SK-N-MC (cell line): Measurements from ENCODE around the gene PINLYP.

Experiments used
- DNase-seq: peaks from one replicate; pipeline ENCODE4 v3.0.0-alpha.2; 2011; ENCODE audit warnings: low read depth, low spot score
- H3K27ac ChIP-seq: fragments of 200-600 bp; sonication (generic); 2 replicates; pipeline ENCODE4 v1.5.1; 2016; ENCODE audit warnings: mixed run types
- H3K36me3 ChIP-seq: fragments of 200-600 bp; sonication (generic); 2 replicates; pipeline ENCODE4 v1.6.1; 2017; ENCODE audit warnings: antibody characterized with exemption, low read length, mixed read lengths; ENCODE audit not compliant: insufficient read depth
- H3K4me3 ChIP-seq: fragments of 200-600 bp; sonication (generic); 2 replicates; pipeline ENCODE4 v1.5.1; 2016
- H3K9ac ChIP-seq: fragments of 200-600 bp; sonication (generic); 2 replicates; pipeline ENCODE4 v1.8.0; 2017; ENCODE audit warnings: mixed run types, mixed read lengths; ENCODE audit not compliant: insufficient read length
- H3K9me3 ChIP-seq: fragments of 200-600 bp; sonication (generic); 2 replicates; pipeline ENCODE4 v1.6.1; 2017; ENCODE audit warnings: low read depth, mild to moderate bottlenecking, antibody characterized with exemption, low read length, moderate library complexity, mixed read lengths
- EZH2 ChIP-seq: fragments of 200-600 bp; sonication (generic); IDR thresholded peaks from one replicate; pipeline ENCODE4 v1.6.1; 2017; ENCODE audit warnings: antibody characterized with exemption
- FOXP2 ChIP-seq: optimal IDR thresholded peaks from 2 replicates; pipeline ENCODE3; 2011; ENCODE audit warnings: mild to moderate bottlenecking, moderate library complexity; ENCODE audit not compliant: insufficient read depth; ENCODE audit errors: extremely low read length, control extremely low read depth
- POLR2AphosphoS5 ChIP-seq: IDR thresholded peaks from 2 replicates; pipeline ENCODE4 v1.6.1; 2012; ENCODE audit warnings: mild to moderate bottlenecking, low read depth, low read length, borderline replicate concordance

The PINLYP gene

GRCh38 chr19:43564800-43565199 lies 10.8 kb upstream of the PINLYP start:
- no peak for DNase-seq
- Histone ChIP-seq H3K36me3 (peaks cover 12% of the 10 kb centered on the region; the same call in 1 of the 2 replicates), H3K27ac (no peak overlapping the region), H3K4me3 (no peak overlapping the region), H3K9me3 (no peaks in the 10 kb centered on the region), H3K9ac (no peak overlapping the region)
- TF ChIP-seq POLR2AphosphoS5 (no peak), FOXP2 (no peak), EZH2 (no peak)

GRCh38 chr19:43569657-43570056 lies 5.9 kb upstream of the PINLYP start:
- H3K9me3 ChIP-seq = no peaks in the 10 kb centered on the region
- no peak for DNase-seq
- no peak overlapping the region for H3K27ac ChIP-seq
- TF ChIP-seq FOXP2 (no peak), EZH2 (no peak), POLR2AphosphoS5 (no peak)
- H3K4me3 ChIP-seq = no peak overlapping the region
- H3K36me3 ChIP-seq = no peaks in the 10 kb centered on the region; the same call in 1 of the 2 replicates
- no peak overlapping the region for H3K9ac ChIP-seq

GRCh38 chr19:43570174-43570791 lies 5.3 kb upstream of the PINLYP start:
- TF ChIP-seq EZH2 = no peak
- no peak for TF ChIP-seq POLR2AphosphoS5
- TF ChIP-seq FOXP2 = no peak
- no peak for DNase-seq
- Histone ChIP-seq H3K4me3 (no peak overlapping the region), H3K9me3 (no peaks in the 10 kb centered on the region), H3K27ac (no peak overlapping the region), H3K9ac (no peak overlapping the region), H3K36me3 (no peaks in the 10 kb centered on the region; the same call in 1 of the 2 replicates)

GRCh38 chr19:43572171-43572588 lies 3.4 kb upstream of the PINLYP start:
- H3K9me3 ChIP-seq = no peaks in the 10 kb centered on the region
- DNase-seq = no peak
- no peaks in the 10 kb centered on the region; the same call in 1 of the 2 replicates for H3K36me3 ChIP-seq
- no peak overlapping the region for H3K4me3 ChIP-seq
- H3K27ac ChIP-seq = no peak overlapping the region
- no peak for TF ChIP-seq POLR2AphosphoS5
- H3K9ac ChIP-seq = no peak overlapping the region

- 0 out of 2 replicates have a peak overlapping the region, but pooled peaks have one; percentile 14 for H3K27ac ChIP-seq
- TF ChIP-seq FOXP2 (no peak), EZH2 (no peak), POLR2AphosphoS5 (no peak)
Measured at GRCh38 chr19:43574424-43575155, 1.0 kb upstream of the PINLYP start.

GRCh38 chr19:43575955-43576878 lies 616 bp downstream of the PINLYP start:
- TF ChIP-seq POLR2AphosphoS5 (no peak), EZH2 (no peak), FOXP2 (no peak)
- H3K27ac ChIP-seq = peak overlapping the region; percentile 48; the same call in 1 of the 2 replicates
- H3K36me3 ChIP-seq = no peaks in the 10 kb centered on the region; the same call in 1 of the 2 replicates
- peak overlapping the region; percentile 22 for H3K9ac ChIP-seq
- no peak for DNase-seq
- no peaks in the 10 kb centered on the region for H3K9me3 ChIP-seq
- H3K4me3 ChIP-seq = peak overlapping the region; percentile 53; the same call in 1 of the 2 replicates

More at GRCh38 chr19:43574424-43575155, 1.0 kb upstream of the PINLYP start:
- Histone ChIP-seq H3K9ac (peak overlapping the region; percentile 84), H3K9me3 (no peaks in the 10 kb centered on the region), H3K4me3 (peak overlapping the region; percentile 80), H3K36me3 (no peaks in the 10 kb centered on the region; the same call in 1 of the 2 replicates)
- no peak for DNase-seq

GRCh38 chr19:43578787-43579186 lies 3.2 kb downstream of the PINLYP start:
- H3K9me3 ChIP-seq = no peaks in the 10 kb centered on the region
- TF ChIP-seq EZH2 = no peak
- TF ChIP-seq POLR2AphosphoS5 = no peak
- TF ChIP-seq FOXP2 = no peak
- H3K9ac ChIP-seq = no peak overlapping the region
- H3K36me3 ChIP-seq = no peaks in the 10 kb centered on the region
- H3K4me3 ChIP-seq = no peak overlapping the region
- no peak overlapping the region for H3K27ac ChIP-seq
- DNase-seq = no peak

- Histone ChIP-seq H3K36me3 (no peaks in the 10 kb centered on the region), H3K4me3 (no peak overlapping the region), H3K9ac (no peak overlapping the region), H3K27ac (no peak overlapping the region), H3K9me3 (no peaks in the 10 kb centered on the region)
- no peak for DNase-seq
- TF ChIP-seq FOXP2 (no peak), EZH2 (no peak), POLR2AphosphoS5 (no peak)
Measured at GRCh38 chr19:43581467-43581866, 5.9 kb downstream of the PINLYP start.

GRCh38 chr19:43582495-43582894 lies 6.9 kb downstream of the PINLYP start:
- TF ChIP-seq POLR2AphosphoS5 = no peak
- TF ChIP-seq FOXP2 = no peak
- no peak for TF ChIP-seq EZH2
- no peak for DNase-seq
- H3K4me3 ChIP-seq = no peak overlapping the region
- no peaks in the 10 kb centered on the region for H3K36me3 ChIP-seq
- no peaks in the 10 kb centered on the region for H3K9me3 ChIP-seq
- no peak overlapping the region for H3K9ac ChIP-seq
- no peak overlapping the region for H3K27ac ChIP-seq
